HepG2 (cell line): ENCODE measurements around the gene TTPAL. TPM values are rescaled to one million over a fixed set of nuclear protein-coding genes. Genes with fewer than 3 reads are reported as not detected.
A peak's percentile ranks its signal among the peaks of the same experiment; 100 is the strongest.

ENCODE experiments used
- DMAP1 ChIP-seq: IDR thresholded peaks from 2 replicates; pipeline ENCODE4 v1.6.1; 2016
- GFI1 ChIP-seq: sonication (generic); formaldehyde crosslinking; IDR thresholded peaks from 2 replicates; pipeline ENCODE4 v1.5.0; 2020; ENCODE audit warnings: missing genetic modification reagents, mild to moderate bottlenecking, borderline replicate concordance
- MEF2D ChIP-seq: sonication (generic); formaldehyde crosslinking; IDR thresholded peaks from 2 replicates; pipeline ENCODE4 v1.5.1; 2020; ENCODE audit warnings: mild to moderate bottlenecking, missing genetic modification reagents
- RBAK ChIP-seq: sonication (generic); formaldehyde crosslinking; IDR thresholded peaks from 2 replicates; pipeline ENCODE4 v1.5.1; 2020; ENCODE audit warnings: mild to moderate bottlenecking, missing genetic modification reagents
- SOX13 ChIP-seq, 3 experiments: fragments of 450-650 bp in 1 of 3; sonication (generic) in 1 of 3; formaldehyde crosslinking in 1 of 3; IDR thresholded peaks in 2 of 3; conservative IDR thresholded peaks in 1 of 3; 2 replicates each; pipeline versions ENCODE4 v1.5.0 to v1.6.1; 2016 to 2020; ENCODE audit warnings: antibody characterized with exemption in 1 of 3, mild to moderate bottlenecking in 1 of 3, missing compliant biosample characterization in 1 of 3, missing genetic modification reagents in 1 of 3, moderate library complexity in 1 of 3
- SOX5 ChIP-seq: IDR thresholded peaks from 2 replicates; pipeline ENCODE4 v1.6.1; 2016; ENCODE audit warnings: borderline replicate concordance
- TARDBP ChIP-seq: sonication (generic); formaldehyde crosslinking; IDR thresholded peaks from 2 replicates; pipeline ENCODE4 v1.8.0; 2022; ENCODE audit warnings: mild to moderate bottlenecking, missing genetic modification reagents
- ZBTB20 ChIP-seq: sonication (generic); formaldehyde crosslinking; IDR thresholded peaks from 2 replicates; pipeline ENCODE4 v1.8.1; 2023; ENCODE audit warnings: missing genetic modification reagents, low read depth, mild to moderate bottlenecking, borderline replicate concordance
- ZBTB21 ChIP-seq: sonication (generic); formaldehyde crosslinking; IDR thresholded peaks from 2 replicates; pipeline ENCODE4 v1.4.0; 2020; ENCODE audit warnings: missing genetic modification reagents
- ZNF430 ChIP-seq: sonication (generic); formaldehyde crosslinking; IDR thresholded peaks from 2 replicates; pipeline ENCODE4 v1.9.0; 2021; ENCODE audit warnings: mild to moderate bottlenecking, missing genetic modification reagents
- ZNF614 ChIP-seq: IDR thresholded peaks from 2 replicates; pipeline ENCODE4 v1.6.1; 2018; ENCODE audit warnings: missing biosample characterization, missing genetic modification reagents, inconsistent platforms, borderline replicate concordance
- ZNF616 ChIP-seq: sonication (generic); formaldehyde crosslinking; IDR thresholded peaks from 2 replicates; pipeline ENCODE4 v1.5.0; 2020; ENCODE audit warnings: low read depth, mild to moderate bottlenecking, missing genetic modification reagents
- ZNF644 ChIP-seq: IDR thresholded peaks from 2 replicates; pipeline ENCODE4 v1.6.1; 2016; ENCODE audit warnings: low read depth
- ZSCAN9 ChIP-seq: IDR thresholded peaks from 2 replicates; pipeline ENCODE4 v1.6.1; 2016; ENCODE audit warnings: borderline replicate concordance
- polyA plus RNA-seq, 8 experiments: library from polyadenylated mRNA; depleted of rRNA in 3 of 8; stranded (reverse) in 7 of 8; unstranded in 1 of 8; fragments of >200 nt; fragmentation: Illumina TruSeq in 4 of 8; extraction: Trizol in 4 of 8; gene quantifications; 2 replicates each; pipeline versions ENCODE4 v1.2.1 to v1.2.3, GENCODE V29; 2011 to 2016; ENCODE audit warnings: low read depth in 4 of 8, missing spikeins in 1 of 8, mixed read lengths in 1 of 8; ENCODE audit not compliant: insufficient read depth in 1 of 8
- total RNA-seq, 5 experiments: library from RNA; depleted of rRNA; stranded (reverse); fragments of >200 nt; fragmentation: Illumina TruSeq; extraction: Trizol; gene quantifications; 2 replicates each; pipeline ENCODE4 v1.2.3, GENCODE V29; 2016; ENCODE audit warnings: low read depth in 1 of 5
- TF ChIP-seq, protein P1 (sequence below): sonication (generic); formaldehyde crosslinking; IDR thresholded peaks from 2 replicates; pipeline ENCODE4 v1.4.0; 2020; ENCODE audit warnings: missing genetic modification reagents, mild to moderate bottlenecking, borderline replicate concordance
- TF ChIP-seq, protein P2 (sequence below): sonication (generic); IDR thresholded peaks from 2 replicates; pipeline ENCODE4 v1.6.1; 2016; ENCODE audit warnings: low read depth, borderline replicate concordance
- TF ChIP-seq, protein P3 (sequence below): sonication (generic); formaldehyde crosslinking; conservative IDR thresholded peaks from 2 replicates; pipeline ENCODE4 v1.4.0; 2020; ENCODE audit warnings: mild to moderate bottlenecking, missing genetic modification reagents, moderate library complexity
- TF ChIP-seq, protein P4 (sequence below): IDR thresholded peaks from 2 replicates; pipeline ENCODE4 v1.6.1; 2016; ENCODE audit warnings: mild to moderate bottlenecking
- TF ChIP-seq, protein P5 (sequence below): IDR thresholded peaks from 2 replicates; pipeline ENCODE4 v1.6.1; 2012; ENCODE audit warnings: low read depth, low read length, improper control_type of control experiment

The TTPAL gene
- total and polyA plus RNA-seq, 2 of the 13 experiments (the other 11 are each of a cell fraction or from before 2014, with no cell fraction given), result 4.3 to 18.8 TPM

DNA sequence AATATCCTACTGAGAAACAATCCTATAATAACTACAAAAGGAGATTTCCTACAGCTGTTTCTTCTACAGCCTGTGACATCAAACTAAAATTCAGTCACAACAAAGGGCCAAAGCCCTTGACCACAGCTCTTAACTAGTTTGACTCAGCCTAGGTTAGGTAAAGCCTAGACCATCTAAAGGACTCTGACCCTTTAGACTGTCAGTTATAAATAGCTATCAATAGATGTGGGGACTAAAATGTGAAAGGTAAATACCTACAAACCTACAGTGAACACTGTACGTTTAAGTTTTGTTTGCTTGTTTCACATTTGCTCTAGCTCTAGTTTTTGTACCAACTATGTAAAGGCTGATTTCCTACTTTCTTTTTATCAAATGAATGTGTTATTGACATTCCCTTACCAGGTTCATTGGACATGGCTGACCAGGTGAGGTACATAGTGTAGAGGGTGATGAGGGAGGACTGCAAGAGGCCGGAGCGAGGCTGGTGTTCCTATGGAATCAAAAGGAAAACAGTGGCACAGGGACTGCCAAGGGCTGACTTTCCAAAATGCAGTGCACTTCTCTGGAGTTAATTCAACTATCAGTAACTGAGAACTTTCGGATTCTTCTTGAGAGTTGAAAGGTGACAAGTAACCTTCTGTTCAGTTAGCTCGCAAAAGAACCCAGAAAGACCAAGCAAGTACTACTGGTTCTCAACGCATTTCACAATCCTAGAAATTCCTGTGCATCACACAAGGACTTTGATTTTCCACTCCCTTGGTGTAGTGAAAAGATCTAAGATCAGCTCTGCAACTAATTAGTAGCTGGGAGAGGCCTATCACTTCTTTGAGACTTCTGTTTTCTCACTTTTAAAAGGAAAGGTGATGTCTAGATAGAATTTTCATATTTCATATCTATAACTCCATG is 29.0 kb downstream of the TTPAL start (continued):
- TF ChIP-seq ZSCAN9 (CRISPR knock-in tag) (peak; percentile 39; the same call in 1 of the 2 replicates), DMAP1 (CRISPR knock-in tag) (0 out of 2 replicates have a peak, but pooled peaks have one; percentile 26), SOX13 (IDR thresholded peaks at IDR 0.05) (no peak), SOX13 (CRISPR knock-in tag; conservative IDR thresholded peaks at IDR 0.05 in 1 of 2, IDR thresholded peaks at IDR 0.05 in 1 of 2) (peak in 1 of 2 experiments; percentile 29; a peak in 1 of 4 replicates), ZNF614 (CRISPR knock-in tag) (peak; percentile 50; the same call in 1 of the 2 replicates), RBAK (no peak), ZNF644 (0 out of 2 replicates have a peak, but pooled peaks have one; percentile 24), ZBTB20 (peak; percentile 42; the same call in 1 of the 2 replicates), ZBTB21 (CRISPR knock-in tag) (peak; percentile 64), ZNF430 (CRISPR knock-in tag) (peak; percentile 32; the same call in 1 of the 2 replicates), GFI1 (CRISPR knock-in tag) (peak; percentile 31; the same call in 1 of the 2 replicates), MEF2D (CRISPR knock-in tag) (peak; percentile 88), SOX5 (peak; percentile 24; the same call in 1 of the 2 replicates), ZNF616 (CRISPR knock-in tag) (no peak), TARDBP (CRISPR knock-in tag) (0 out of 2 replicates have a peak, but pooled peaks have one; percentile 26)
- TF ChIP-seq, protein P1, sequence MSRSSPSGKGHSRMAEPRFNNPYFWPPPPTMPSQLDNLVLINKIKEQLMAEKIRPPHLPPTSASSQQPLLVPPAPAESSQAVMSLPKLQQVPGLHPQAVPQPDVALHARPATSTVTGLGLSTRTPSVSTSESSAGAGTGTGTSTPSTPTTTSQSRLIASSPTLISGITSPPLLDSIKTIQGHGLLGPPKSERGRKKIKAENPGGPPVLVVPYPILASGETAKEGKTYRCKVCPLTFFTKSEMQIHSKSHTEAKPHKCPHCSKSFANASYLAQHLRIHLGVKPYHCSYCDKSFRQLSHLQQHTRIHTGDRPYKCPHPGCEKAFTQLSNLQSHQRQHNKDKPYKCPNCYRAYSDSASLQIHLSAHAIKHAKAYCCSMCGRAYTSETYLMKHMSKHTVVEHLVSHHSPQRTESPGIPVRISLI (CRISPR knock-in tag), result no peak
- TF ChIP-seq, protein P2, sequence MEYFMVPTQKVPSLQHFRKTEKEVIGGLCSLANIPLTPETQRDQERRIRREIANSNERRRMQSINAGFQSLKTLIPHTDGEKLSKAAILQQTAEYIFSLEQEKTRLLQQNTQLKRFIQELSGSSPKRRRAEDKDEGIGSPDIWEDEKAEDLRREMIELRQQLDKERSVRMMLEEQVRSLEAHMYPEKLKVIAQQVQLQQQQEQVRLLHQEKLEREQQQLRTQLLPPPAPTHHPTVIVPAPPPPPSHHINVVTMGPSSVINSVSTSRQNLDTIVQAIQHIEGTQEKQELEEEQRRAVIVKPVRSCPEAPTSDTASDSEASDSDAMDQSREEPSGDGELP, result peak; percentile 46; the same call in 1 of the 2 replicates
- TF ChIP-seq, protein P3, sequence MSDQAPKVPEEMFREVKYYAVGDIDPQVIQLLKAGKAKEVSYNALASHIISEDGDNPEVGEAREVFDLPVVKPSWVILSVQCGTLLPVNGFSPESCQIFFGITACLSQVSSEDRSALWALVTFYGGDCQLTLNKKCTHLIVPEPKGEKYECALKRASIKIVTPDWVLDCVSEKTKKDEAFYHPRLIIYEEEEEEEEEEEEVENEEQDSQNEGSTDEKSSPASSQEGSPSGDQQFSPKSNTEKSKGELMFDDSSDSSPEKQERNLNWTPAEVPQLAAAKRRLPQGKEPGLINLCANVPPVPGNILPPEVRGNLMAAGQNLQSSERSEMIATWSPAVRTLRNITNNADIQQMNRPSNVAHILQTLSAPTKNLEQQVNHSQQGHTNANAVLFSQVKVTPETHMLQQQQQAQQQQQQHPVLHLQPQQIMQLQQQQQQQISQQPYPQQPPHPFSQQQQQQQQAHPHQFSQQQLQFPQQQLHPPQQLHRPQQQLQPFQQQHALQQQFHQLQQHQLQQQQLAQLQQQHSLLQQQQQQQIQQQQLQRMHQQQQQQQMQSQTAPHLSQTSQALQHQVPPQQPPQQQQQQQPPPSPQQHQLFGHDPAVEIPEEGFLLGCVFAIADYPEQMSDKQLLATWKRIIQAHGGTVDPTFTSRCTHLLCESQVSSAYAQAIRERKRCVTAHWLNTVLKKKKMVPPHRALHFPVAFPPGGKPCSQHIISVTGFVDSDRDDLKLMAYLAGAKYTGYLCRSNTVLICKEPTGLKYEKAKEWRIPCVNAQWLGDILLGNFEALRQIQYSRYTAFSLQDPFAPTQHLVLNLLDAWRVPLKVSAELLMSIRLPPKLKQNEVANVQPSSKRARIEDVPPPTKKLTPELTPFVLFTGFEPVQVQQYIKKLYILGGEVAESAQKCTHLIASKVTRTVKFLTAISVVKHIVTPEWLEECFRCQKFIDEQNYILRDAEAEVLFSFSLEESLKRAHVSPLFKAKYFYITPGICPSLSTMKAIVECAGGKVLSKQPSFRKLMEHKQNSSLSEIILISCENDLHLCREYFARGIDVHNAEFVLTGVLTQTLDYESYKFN, result peak; percentile 58
- TF ChIP-seq, protein P4, sequence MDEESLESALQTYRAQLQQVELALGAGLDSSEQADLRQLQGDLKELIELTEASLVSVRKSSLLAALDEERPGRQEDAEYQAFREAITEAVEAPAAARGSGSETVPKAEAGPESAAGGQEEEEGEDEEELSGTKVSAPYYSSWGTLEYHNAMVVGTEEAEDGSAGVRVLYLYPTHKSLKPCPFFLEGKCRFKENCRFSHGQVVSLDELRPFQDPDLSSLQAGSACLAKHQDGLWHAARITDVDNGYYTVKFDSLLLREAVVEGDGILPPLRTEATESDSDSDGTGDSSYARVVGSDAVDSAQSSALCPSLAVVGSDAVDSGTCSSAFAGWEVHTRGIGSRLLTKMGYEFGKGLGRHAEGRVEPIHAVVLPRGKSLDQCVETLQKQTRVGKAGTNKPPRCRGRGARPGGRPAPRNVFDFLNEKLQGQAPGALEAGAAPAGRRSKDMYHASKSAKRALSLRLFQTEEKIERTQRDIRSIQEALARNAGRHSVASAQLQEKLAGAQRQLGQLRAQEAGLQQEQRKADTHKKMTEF (CRISPR knock-in tag), result 0 out of 2 replicates have a peak, but pooled peaks have one; percentile 19
- TF ChIP-seq, protein P5, sequence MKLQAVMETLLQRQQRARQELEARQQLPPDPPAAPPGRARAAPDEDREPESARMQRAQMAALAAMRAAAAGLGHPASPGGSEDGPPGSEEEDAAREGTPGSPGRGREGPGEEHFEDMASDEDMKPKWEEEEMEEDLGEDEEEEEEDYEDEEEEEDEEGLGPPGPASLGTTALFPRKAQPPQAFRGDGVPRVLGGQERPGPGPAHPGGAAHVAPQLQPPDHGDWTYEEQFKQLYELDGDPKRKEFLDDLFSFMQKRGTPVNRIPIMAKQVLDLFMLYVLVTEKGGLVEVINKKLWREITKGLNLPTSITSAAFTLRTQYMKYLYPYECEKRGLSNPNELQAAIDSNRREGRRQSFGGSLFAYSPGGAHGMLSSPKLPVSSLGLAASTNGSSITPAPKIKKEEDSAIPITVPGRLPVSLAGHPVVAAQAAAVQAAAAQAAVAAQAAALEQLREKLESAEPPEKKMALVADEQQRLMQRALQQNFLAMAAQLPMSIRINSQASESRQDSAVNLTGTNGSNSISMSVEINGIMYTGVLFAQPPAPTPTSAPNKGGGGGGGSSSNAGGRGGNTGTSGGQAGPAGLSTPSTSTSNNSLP, result peak; percentile 68
